ENCODE measurements around the gene BRDT.

The BRDT gene

DNA sequence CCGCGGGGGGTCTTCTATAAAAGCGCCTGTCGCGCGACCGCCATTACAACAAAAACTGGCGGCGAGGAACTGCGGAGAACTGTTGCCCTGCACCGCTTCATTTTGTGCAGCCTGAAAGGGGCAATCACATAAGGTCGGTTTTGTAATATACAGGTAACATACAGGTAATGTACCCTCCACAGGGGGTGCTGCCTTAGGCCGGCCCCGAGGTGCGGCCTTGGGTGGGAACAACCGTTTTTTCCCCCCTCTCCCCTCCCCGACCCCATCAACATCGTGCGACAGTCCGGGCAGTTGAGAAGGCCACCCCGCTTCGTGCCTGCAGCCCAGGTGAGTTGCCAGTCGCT, at the start of gene BRDT:
TSS of gene BRDT (plus strand) at position 46 of the 344 bp plus-strand sequence. CDS start 13,354 bp downstream, outside the sequence.
- DNase-seq: no peak

DNA sequence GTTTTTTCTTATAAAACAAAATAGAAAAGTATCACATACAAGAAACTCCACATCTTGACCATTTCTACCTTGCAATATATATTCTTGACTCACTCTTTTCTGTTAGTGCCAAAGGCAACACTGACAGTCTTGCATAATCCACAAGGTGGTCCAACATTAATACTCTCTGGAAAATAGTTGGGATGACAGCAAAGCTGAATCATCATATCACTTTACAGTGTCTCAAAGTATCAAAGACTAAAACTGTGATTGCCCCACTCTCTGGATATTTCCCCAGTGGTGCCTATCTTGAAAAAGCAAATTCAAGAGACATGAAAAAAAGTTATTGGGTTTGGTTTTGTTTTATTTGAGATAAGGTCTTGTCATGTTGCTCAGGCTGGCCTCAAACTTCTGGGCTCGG, 48.6 kb upstream of the BRDT start:
- DNase-seq: no peak

DNA sequence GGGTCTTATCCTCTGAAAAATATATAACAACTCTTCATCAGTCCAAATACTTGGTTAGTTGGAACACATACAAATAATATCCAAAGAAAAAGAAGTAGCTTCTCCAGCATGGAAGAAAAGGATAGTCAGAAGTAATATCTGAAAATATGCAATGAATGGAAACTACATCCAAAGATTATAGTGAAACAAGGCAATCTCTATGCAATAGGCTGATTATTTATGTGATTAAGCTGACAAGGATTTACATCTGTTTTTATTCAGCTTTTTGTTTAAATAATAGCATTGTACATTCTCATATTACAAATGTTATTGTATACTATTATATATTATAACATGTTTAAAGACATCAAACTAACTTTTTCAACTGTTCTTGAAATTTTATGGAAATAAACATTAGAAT, 48.0 kb upstream of the BRDT start:
- no peak for DNase-seq

DNA sequence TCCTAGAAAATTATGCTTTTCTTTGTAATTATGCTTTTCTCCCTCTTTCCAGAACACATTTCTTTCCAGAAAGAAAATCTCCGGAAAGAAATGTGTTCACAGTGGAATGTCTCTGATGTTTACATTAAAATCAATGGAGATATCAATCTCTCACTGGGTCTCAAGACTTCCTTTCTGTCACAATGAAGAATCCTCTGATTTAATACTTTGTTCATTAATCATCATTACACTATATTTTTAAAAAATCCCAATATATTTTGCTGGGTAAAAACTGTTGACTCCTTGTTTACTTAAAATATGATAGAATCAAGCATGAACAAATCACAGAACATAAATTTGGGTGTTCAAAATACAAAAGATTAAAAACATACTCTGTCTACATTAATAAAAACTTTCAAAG, 36.9 kb upstream of the BRDT start:
- DNase-seq: no peak

DNA sequence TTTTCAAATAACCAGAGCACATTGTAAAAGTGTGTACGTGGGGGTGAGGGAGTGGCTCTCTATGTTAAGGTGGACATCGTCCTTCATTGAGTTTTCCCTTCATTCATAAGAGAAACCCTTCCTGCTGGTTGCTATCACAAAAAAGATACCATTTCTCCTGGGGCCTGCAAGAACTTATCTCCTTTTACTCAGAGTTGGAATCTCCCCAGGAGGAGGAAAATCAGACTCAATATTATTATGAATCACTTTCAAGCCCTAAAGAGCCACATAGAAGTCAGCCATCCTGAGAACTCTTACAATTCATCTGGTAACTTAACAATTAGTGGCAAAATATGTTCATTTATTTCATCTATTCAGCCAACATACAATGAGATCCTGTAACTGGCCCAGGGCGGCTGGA, 36.2 kb upstream of the BRDT start:
- DNase-seq: no peak

DNA sequence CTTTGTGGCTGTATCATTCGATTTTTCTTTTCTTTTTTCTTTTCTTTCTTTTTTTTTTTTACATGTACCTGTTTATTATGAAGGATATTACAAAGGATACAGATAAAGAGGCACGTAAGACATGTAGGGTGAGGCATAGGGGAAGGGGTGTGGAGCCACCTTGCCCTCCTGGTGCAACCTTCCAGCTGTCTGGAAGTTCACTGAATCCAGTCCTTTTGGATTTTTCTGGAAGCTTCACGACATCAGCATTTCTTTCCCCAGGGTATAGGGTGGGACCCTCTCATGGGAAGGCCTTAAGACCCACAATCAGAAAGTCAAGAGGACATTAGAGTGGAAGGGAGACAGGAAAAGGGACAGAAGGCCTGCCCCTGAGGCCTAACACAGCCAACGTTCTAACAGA, 33.2 kb upstream of the BRDT start:
- DNase-seq: no peak

DNA sequence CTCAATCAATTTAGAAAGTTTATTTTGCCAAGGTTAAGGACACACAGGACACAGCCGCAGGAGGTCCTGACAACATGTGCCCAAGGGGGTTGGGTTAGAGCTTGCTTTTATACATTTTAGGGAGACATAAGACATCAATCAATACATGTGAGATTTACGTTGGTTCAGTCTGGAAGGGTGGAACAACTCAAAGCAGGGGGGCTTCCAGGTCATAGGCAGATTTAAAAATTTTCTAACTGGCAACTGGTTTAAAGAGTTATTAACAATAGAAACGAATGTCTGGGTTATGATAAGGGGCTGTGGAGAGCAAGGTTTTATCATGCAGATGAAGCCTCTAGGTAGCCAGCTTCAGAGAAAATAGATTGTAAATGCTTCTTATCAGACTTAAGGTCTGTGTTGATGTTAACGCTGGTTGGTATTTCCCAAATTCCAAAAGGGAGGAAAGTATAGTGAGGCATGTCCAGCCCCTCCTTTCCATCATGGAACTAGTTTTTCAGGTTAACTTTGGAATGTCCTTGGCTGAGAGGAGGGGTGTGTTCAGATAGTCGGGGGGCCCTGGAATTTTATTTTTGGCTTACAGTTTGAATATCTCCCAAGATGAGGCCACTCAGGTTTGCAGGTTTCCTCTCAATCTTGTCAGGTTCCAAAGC, 32.3 kb upstream of the BRDT start:
- no peak for DNase-seq

DNA sequence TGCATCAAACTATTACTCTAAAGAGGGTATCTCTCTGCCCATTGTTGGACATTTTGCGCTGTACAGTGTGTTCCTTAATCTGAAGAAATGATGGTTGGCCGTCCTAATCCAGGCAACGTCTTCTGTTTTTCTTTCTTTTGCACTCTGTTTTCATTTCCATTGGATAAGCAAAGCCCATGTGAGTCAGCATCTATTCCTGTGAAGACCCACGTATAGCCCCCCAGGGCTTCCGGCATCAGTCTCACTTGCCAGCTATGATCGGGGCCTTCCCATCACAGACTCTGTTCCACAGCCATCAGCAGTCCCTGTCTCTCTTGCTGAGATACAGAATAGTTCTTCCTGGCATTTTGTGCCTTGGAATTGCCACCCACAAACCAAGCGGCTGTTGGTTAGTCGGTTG, 29.2 kb upstream of the BRDT start:
- DNase-seq: no peak

DNA sequence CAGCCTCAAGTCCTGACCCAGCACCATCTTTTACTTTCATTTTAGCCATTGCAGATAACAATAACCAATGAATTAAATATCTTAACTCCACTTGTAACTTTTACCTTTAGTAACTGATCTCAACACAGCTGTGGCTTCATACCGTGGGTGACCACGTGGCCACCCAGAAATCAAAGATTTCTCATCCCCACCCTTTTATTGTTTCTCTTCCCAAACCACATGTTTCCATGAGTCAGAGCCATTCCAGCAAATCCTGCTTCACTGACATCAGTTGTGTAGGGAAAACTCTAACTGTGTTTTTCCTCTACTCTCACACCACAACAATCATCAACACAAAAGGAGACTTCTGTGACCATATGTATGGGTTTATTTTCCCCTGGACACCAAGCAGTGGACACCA, 25.1 kb upstream of the BRDT start:
- DNase-seq: no peak

DNA sequence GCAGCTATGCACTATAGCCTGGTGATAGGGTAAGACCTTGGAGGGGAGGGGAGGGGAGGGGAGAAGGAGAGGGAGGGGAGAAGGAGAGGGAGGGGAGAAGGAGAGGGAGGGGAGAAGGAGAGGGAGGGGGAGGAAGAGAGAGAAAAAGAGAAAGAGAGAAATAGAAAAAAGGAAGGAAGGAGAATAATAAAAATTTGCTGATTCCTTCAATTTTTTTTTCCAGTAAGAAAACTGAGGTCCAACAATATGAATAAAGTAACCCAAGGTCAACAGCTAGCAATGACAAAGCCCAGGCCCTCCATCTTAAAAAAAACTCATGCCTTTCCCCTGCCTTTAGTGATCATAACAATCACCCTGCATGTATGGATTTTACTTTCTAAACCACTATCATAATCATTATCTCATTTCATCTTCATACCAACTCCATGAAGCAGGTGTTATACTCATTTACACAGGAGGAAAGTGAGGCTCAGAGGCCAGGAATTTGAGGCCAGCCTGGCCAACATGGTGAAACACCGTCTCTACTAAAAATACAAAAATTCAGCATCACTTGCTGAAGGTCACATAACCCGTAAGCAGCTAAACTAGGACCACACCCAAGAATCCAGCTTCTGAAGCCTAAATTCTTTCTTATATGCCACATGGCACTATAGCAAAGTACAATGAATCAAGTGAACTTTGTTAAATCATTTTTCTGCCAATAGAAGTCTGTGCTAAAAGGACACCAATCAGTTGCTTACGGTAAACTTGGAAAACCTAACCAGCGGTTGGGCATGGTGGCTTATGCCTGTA, 23.4 kb upstream of the BRDT start:
- DNase-seq: no peak

DNA sequence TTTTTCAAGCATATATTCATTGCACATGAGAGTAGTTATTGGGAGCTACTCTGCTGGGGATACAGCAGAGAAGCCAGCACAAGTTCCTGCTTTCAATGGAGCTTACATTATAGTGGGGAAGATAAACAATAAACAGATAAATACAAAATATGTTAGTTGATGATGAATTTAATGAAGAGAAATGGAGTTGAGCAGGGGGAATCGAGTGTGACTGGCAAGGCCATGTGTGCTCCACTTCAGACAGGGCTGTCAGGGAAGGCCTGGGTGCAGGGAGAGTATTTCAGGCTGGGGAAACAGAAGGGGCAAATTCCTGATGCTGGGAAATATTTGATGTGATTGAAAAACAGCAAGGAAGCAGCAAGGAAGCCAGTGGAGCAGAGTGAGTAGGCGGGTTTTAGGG, 21.2 kb upstream of the BRDT start:
- DNase-seq: no peak

DNA sequence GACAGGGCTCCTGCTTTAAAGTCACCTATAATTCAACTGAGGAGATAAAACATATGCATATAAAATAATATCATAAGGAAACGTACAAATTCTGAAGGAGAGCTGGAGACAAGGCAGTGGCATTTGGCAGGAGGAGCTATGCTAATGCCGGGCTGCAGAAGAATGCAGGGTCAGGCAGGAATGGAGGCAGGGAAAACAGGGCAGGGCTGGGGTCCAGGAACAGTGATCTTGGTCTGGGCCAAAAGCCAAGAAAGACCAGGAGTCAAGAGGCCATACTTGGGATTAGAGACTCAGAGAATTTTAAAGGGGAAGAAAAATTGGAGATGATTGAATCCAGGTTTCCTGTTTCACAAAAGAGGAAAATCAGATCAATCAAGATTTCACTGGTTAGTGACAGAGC, 20.0 kb upstream of the BRDT start:
- no peak for DNase-seq

DNA sequence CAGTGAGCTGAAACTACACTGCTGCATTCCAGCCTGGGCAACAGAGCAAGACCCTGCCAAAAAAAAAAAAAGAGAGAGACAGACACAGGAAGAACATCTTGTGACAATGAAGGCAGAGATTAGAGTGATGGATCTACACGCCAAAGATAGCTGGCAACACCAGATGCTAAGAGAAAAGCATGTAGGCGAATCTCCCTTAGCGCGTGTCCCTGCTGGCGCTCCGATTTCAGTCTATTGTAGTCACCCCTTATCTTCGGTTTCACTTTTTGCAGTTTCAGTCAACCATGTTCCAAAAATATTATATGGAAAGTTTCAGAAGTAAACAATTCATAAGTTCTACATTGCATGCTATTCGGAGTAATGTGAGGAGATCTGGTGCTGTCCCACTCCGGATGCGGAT, 11.6 kb upstream of the BRDT start:
- no peak for DNase-seq

DNA sequence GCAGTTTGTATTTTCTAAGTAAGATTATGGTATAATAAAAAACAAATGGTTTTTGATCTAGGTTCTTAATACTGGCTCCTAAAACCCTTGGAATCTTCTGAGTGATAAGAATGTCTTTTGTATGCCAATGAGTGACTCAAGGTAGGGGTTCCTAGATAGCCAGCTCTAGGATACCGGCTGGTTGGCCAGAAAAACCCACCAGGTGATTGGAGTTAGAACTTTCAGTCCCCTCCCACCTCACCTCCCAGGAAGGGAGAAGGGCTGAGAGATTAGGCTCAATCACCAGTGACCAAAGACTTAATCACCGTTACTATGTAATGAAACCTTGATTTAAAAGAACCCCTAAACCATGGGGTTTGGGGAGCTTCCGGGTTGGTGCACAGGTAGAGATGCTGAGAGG, 8.7 kb upstream of the BRDT start:
- DNase-seq: no peak

DNA sequence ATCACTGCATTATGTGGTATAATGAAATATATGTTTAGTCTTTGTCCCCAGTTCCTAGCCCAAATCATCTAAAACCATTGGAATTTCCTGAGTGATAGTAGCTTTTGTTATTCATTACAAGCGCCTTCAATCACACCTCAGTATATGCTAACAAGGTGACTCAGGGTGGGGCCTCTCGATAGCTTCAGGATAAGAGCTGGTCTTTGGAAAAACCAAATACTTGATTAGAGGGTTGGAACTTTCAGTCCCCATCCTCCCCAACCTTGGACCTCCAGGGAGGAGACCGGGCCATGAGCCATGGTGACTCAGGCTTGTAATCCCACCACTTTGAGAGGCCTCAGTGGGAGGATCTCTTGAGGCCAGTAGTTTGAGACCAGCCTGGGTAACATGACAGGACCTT, 5.1 kb upstream of the BRDT start:
- no peak for DNase-seq

DNA sequence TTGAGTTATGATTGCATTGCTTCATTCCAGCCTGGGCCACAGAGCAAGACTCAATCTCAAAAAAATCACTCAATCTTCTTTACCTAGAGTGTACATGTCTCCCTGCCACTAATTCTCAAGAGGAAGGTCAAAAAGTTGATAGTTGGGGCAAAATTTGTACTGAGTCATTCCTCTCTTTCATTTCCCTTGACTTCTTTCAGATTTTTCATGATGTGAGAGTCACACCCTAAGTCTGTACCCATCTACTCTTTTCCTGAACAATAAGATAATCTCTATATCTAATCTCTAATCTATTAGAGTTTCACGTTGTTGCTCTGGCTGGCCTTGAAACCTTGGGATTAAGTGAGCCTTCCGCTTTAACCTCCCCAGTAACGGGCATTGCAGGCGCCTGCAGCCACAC, 1.1 kb upstream of the BRDT start:
- DNase-seq: no peak

DNA sequence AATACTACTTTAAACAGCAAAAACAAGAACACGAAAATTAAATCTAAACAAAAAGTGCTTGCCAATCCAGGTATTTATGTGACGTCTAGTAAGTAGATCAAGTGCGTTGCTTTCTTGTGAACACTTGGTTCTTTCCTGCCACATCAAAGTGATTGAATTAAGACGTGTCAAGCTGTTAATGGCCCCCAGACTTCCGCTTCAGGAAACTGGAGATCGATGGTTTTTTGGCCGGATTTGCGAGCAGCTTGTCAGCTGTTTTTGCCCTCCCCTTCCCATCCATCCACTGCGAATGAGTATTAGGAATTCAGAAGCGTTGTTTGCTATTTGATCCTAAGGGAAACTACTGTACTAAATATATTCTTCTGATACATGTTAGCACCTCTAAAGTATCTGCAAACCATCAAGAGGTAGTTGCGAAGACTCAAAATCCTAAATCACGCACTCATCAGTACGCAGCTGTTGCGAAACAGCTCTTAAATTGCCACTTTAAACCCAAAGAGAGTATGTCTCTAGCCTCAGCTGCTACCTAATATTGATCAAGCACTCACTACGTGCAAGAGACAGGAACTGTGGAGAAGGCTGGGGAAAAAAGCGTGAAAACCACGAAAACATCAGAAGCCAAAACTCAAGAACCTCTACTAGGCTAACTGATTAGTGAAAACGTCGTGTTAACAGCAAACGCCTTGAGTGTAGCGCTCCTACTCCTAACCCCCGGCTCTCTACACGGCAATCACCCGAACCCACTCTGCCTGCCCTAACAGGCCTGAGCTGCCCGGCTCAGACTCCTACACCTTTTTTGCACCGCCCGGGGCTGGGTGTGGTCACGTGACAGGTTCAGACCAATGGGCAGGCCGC, 473 bp upstream of the BRDT start:
- peak in 1 of 2 experiments; percentile 23 for DNase-seq

DNA sequence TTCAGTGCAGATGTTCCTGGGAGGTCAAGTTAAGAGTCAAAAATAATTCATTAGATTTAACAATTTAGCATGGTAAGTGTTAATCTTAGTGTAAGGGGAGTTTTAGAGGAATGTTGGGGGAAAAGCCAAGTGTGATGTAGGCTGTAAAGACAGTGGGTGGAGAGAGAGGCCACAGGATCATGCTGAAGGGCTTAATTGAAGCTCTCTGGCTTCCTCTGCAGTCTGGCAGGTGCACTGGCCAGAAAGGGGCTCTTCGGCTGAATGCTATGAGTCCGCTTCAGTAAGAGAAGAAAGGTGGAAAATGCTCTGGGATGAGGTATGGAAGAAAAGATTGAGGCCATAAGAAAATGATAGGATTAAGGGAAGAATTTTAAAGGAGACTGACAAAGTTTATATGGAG, 3.0 kb downstream of the BRDT start:
- no peak for DNase-seq

DNA sequence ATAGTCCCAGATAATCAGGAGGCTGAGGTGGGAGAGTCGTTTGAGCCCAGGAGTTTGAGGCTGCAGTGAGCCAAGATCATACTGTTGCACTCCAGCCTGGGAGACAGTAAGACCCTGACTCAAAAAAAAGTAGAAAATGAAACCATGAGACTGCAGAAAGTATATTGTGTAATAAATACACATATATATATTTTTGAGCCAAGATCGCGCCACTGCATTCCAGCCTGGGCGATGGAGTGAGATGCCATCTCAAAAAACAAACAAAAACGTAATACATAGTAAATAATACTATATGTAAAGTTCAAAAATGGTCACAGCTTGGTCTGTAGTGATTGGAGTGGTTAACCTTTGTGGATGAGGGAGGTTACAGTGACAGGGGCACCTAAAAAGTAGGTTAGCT, 9.7 kb downstream of the BRDT start:
- no peak for DNase-seq

DNA sequence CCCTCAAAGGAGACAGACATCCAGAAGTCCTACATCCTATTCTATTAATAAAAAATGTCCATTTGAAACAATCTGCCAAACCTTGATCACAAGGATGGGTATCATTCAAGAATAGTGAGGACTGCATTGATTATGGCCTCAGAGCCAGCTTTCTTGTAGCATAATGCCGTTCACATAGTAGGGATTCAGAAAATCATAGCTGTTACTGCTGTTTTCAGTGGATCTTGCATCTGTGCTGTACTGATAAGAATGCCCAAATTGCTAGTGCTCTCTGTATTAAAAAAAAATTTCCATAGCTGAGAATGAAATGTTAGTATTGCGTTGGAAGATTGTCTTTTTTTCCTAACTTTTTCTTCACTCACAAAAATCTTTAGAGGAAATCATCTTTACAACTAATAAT, 19.1 kb downstream of the BRDT start:
- DNase-seq: no peak

DNA sequence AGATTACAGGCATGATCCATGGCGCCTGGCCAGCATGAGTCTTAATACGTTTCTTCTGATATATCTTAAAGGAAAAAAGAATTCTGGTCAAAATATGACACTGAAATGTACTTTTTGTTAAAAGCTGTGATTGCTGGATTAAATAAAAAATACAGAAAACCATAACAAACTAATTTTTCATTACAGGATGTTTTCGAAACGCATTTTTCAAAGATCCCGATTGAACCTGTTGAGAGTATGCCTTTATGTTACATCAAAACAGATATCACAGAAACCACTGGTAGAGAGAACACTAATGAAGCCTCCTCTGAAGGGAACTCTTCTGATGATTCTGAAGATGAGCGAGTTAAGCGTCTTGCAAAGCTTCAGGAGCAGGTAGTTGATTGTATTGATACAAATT, 30.2 kb downstream of the BRDT start:
- DNase-seq: no peak

DNA sequence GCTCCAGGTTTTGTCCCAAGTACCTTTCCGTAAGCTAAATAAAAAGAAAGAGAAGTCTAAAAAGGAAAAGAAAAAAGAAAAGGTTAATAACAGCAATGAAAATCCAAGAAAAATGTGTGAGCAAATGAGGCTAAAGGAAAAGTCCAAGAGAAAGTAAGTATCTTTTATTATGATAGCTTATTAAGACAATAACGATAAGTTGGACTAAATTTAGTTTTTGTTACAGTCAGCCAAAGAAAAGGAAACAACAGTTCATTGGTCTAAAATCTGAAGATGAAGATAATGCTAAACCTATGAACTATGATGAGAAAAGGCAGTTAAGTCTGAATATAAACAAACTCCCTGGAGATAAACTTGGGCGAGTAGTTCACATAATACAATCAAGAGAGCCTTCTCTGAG, 31.5 kb downstream of the BRDT start:
- DNase-seq: no peak

DNA sequence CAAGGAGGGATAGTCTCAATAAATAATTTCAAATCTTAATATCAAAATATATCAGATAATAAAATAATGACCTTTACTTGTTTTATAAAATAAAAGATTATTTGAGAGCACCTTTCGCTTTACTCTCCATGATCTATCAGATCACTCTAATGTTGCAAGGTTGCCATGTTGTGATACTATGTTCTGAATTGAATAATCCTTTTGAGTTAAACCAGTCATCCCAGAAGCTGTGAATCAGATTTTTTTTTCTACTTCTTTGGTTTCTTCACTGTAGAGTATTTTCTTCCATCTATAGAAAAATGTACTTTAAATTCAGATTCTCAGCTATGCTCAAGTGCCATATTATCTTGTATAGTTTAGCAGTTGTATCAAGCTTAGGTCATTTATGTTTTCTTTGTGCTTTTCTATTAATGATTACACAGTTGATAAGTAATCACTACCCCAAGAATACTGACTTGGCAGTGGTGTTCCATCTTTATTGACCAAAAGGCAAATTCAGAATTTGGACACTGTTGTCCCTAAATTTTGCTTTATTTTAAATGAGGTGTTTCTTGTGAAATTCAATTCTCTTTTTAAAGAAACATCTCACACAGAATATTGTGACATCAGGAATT, 32.9 kb downstream of the BRDT start:
- DNase-seq: no peak

DNA sequence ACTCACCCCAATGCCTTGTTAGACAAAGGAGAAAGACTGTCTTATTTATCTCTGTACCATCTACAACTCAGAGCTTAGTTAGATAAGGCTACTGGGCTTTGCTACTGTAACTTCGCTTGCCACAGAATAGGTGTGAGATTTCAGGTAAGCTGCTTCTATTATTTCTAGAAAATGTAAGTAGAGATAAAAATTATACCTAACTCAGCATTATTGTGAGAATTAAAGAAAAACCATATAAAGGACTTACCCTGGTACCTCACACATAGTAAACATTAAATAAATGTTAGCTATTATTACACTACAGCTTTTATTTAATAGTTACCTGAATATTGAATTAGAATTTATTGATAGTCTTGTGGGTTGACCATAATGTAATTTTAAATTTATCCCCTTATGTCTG, 44.1 kb downstream of the BRDT start:
- DNase-seq: no peak
